ENCODE measurements around the gene PPP3CA.
"Not testable (repeated sequence)": the region's sequence is repeated elsewhere in the genome, so short reads cannot be mapped to it uniquely, and the experiment has no call there.

- TF ChIP-seq CTCF, POLR2A (IDR thresholded peaks at IDR 0.05): not testable (repeated sequence)
Measured at GRCh38 chr4:101092609-101093008, 254.7 kb downstream of the PPP3CA start.
